Keratinocyte (primary cell): ENCODE data around the gene MAP7D1.

Source experiments
- CTCF ChIP-seq, 3 experiments: IDR thresholded peaks in 1 of 3; conservative IDR thresholded peaks in 1 of 3; optimal IDR thresholded peaks in 1 of 3; 2 replicates in 2 of 3; 3 replicates in 1 of 3; pipeline versions ENCODE3 to v1.5.1; 2011; ENCODE audit warnings: low read length in 3 of 3, mild to moderate bottlenecking in 3 of 3, moderate library complexity in 2 of 3, control low read depth in 1 of 3, inconsistent platforms in 1 of 3; ENCODE audit not compliant: insufficient read depth in 2 of 3; ENCODE audit errors: extremely low read depth in 1 of 3
- EZH2 ChIP-seq: IDR thresholded peaks from one replicate; pipeline ENCODE4 v1.6.1; 2012; ENCODE audit warnings: inconsistent platforms, mild to moderate bottlenecking, low read length, moderate library complexity

- TF ChIP-seq CTCF (optimal IDR thresholded peaks at IDR 0.05 in 1 of 3, IDR thresholded peaks at IDR 0.05 in 1 of 3, conservative IDR thresholded peaks at IDR 0.05 in 1 of 3; ENCODE audit: extremely low read depth in 1 of 3, insufficient read depth in 2 of 3, low read length in 3 of 3) (no peak), EZH2 (no peak)
These were observed at the start of gene MAP7D1 for GRCh38 chr1:36155408-36156328.
